D721Med (cell line): ENCODE data around the gene PRKG1.

Source experiments
- DNase-seq: peaks from one replicate; pipeline ENCODE4 v3.0.0; 2011; ENCODE audit warnings: low spot score; ENCODE audit not compliant: insufficient read length
- FAIRE-seq: peaks from 2 replicates; lab custom pipeline; 2011; peaks lifted over from hg19 to GRCh38; lab: Jason Lieb, UNC
- CTCF ChIP-seq: IDR thresholded peaks from 2 replicates; pipeline ENCODE4 v1.5.1; 2012; ENCODE audit warnings: mild to moderate bottlenecking, control low read depth; ENCODE audit not compliant: insufficient read depth; ENCODE audit errors: missing control alignments

PRKG1 gene

GRCh38 chr10:51063659-51064535, 10.4 kb upstream of the PRKG1 start:
- DNase-seq (no peak), FAIRE-seq (no peak)
- peak; percentile 62 for TF ChIP-seq CTCF

DNA sequence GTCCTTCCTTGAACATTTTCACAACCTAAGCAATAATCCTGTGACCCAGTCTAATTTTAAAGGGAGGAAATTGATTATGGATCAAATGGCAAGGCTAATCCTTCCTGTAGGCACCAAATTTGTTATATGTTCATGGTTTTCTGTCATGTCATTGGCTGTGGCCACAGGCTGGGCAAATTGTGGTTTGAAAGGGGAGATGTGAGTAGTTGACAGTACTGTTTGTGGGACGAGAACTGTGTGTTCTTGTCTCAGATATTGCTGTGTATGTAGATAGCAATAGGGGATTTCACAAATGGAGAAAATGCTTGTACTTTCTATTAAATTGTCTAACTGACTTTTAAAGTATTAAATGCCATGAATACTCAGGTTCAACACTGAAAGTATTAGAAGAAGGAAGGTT, 8.1 kb upstream of the PRKG1 start:
- DNase-seq = no peak
- TF ChIP-seq CTCF = no peak
- no peak for FAIRE-seq

DNA sequence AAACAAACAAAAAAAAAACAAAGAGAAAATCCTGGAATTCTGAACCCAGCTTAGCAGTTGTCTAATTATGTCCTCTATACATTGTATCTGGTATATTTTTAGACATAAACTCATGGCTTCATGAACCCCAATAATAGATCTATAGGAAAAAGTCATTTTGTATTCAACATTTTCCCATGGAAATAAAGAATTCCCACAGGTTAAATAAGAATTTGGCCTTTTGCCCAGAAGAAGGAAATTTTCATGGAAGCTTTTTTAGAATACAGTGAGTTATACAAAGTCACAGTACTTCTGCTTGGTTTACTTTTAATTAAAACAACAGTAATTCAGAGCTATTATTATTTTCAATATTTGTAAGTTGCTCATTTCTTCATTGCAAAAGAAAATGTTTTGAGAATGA, 2.1 kb upstream of the PRKG1 start:
- FAIRE-seq (no peak), DNase-seq (no peak)
- TF ChIP-seq CTCF = no peak

- TF ChIP-seq CTCF = no peak
These were observed 1.3 kb upstream of the PRKG1 start for GRCh38 chr10:51072921-51073434.

DNA sequence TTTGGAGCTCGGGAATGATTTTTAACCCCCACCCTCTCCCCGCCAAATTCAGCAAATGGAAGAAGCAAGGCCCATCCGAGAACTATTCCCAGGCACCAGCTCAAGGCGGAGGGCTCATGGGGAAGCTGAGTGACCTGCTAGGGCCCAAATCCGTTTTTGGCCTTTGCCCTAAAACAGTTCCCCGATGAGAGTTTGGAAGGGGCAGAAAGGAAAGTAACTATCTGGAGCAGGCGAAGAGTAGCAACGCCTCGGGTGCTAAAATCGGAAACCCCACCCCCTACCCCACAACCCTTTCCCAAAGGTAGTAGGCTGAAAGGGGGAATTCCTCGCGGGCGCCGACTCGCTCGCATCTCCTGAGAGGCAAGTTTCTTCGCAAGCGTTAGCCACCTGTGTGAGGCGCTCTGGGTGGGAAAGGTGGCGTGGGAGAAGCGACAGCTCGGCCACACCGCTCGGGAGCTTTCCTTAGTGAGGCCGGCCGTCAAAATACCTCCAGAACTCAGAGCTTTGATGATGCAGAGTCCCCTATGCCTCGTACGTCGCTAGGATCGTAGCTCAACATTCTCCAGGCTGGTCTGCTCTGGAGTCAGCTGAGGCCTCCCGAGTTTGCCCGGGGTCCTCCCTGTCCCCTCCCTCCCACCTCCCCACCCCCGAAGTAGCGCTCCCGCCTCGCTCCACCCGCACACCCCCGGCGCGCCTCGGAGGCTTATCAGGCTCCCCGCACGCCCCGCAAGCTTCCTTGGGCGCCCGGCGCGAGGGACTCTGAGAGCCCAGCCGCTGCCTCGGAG, 642 bp upstream of the PRKG1 start:
- no peak for TF ChIP-seq CTCF
- no peak for DNase-seq
- no peak for FAIRE-seq

More at GRCh38 chr10:51072921-51073434, 1.3 kb upstream of the PRKG1 start:
- FAIRE-seq = no peak
- no peak for DNase-seq

DNA sequence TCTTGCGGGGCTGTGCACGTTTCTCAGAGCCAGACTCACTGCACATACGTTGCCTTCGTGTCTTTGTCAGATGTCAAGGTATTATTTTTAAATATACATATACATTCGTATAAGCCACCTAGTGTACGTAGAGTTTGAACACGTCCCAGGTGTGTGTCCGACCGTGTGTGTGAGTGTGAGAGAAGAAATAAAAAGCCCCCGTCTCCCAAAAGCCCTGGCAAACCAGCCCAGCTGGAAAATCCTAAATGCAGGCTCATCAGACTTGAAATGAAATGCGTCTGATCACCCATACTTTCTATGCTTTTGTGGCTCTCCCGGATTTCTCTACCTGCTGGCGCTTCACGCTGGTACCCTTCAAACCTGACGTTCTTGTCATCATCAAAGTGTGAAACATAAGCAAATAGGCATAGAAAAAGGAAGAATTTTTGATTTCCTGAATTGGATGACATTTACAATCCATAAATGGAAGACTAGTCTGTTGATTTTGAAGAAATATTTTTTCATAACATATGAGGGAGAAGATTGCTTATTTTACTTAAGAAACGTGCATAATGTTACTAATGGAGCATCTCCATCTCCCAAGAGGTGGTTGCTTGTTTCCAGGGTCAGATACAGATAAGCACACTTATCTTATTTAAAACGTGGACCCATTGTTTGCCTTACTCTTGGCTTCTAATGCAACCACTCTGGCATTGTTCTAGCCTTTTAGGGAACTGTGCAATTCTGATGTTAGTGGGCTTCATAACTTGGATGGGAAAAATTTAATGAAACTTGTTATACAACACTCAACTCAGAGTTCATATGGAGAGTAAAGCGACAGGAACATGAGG, 971 bp downstream of the PRKG1 start:
- DNase-seq (no peak), FAIRE-seq (no peak)
- TF ChIP-seq CTCF = no peak
